ENCODE data around the gene LTB4R.

The LTB4R gene

GRCh38 chr14:24300326-24300980 lies 10.8 kb upstream of the LTB4R start:
- DNase-seq, result no peak

GRCh38 chr14:24304019-24304387 lies 7.3 kb upstream of the LTB4R start:
- no peak for DNase-seq

GRCh38 chr14:24307156-24307574 lies 4.1 kb upstream of the LTB4R start:
- no peak for DNase-seq

GRCh38 chr14:24307575-24308341 lies 3.5 kb upstream of the LTB4R start, which contains the start of gene CIDEB:
Gene CIDEB (minus strand): TSS chr14:24307977. CDS start chr14:24307858, 119 bp downstream.
- DNase-seq, result peak in 4 of 5 donors; percentile 37 to 50 (median 42)

- no peak for DNase-seq
Observed at GRCh38 chr14:24308342-24309124, 2.8 kb upstream of the LTB4R start.

- no peak for DNase-seq
Observed at GRCh38 chr14:24309538-24310264, 1.6 kb upstream of the LTB4R start, which contains the start of gene LTB4R2. Gene LTB4R2 (plus strand): TSS chr14:24310140. CDS start chr14:24310665, 525 bp downstream.

GRCh38 chr14:24310265-24310645 lies 1.0 kb upstream of the LTB4R start:
- DNase-seq, result no peak

GRCh38 chr14:24311837-24312615 lies 724 bp downstream of the LTB4R start:
- peak in 1 of 5 donors; percentile 42 for DNase-seq

- peak in 1 of 5 donors; percentile 81 for DNase-seq
Observed at GRCh38 chr14:24312736-24313507, 1.6 kb downstream of the LTB4R start.

- no peak for DNase-seq
Observed at GRCh38 chr14:24313913-24314312, 2.6 kb downstream of the LTB4R start.

- DNase-seq, result no peak
Observed at GRCh38 chr14:24314377-24315193, 3.3 kb downstream of the LTB4R start.

GRCh38 chr14:24315243-24315806 lies 4.0 kb downstream of the LTB4R start:
- no peak for DNase-seq

- no peak for DNase-seq
Observed at GRCh38 chr14:24315807-24316596, 4.7 kb downstream of the LTB4R start.

- DNase-seq, result no peak
Observed at GRCh38 chr14:24316597-24316950, 5.3 kb downstream of the LTB4R start.

GRCh38 chr14:24317141-24317928 lies 6.0 kb downstream of the LTB4R start:
- DNase-seq, result no peak

- no peak for DNase-seq
Observed at GRCh38 chr14:24321212-24321975, 10.1 kb downstream of the LTB4R start.

- no peak for DNase-seq
Observed at GRCh38 chr14:24322672-24323071, 11.4 kb downstream of the LTB4R start.
